Parathyroid adenoma (tissue), 2 donors: Measurements from ENCODE around the gene MANBA.
A peak's percentile ranks its signal among the peaks of the same experiment; 100 is the strongest.
"Not testable (repeated sequence)": the region's sequence is repeated elsewhere in the genome, so short reads cannot be mapped to it uniquely, and the experiment has no call there.

Source experiments
- H2AFZ ChIP-seq: fragments of 300-600 bp; sonication (generic); one replicate; pipeline ENCODE4 v1.7.0; 2017; ENCODE audit warnings: antibody characterized with exemption, mild to moderate bottlenecking
- H3K27ac ChIP-seq: fragments of 300-600 bp; sonication (generic); one replicate; pipeline ENCODE4 v1.7.0; 2017
- H3K27me3 ChIP-seq: fragments of 300-600 bp; sonication (generic); one replicate; pipeline ENCODE4 v1.7.0; 2017; ENCODE audit warnings: low read length; ENCODE audit not compliant: control insufficient read depth, insufficient read depth
- H3K36me3 ChIP-seq: fragments of 300-600 bp; sonication (generic); one replicate; pipeline ENCODE4 v1.7.0; 2017; ENCODE audit warnings: low read length; ENCODE audit not compliant: control insufficient read depth, insufficient read depth
- H3K4me1 ChIP-seq: fragments of 300-600 bp; sonication (generic); one replicate; pipeline ENCODE4 v1.7.0; 2017; ENCODE audit warnings: control low read depth
- H3K4me2 ChIP-seq: fragments of 300-600 bp; sonication (generic); one replicate; pipeline ENCODE4 v1.7.0; 2017; ENCODE audit warnings: low read length
- H3K4me3 ChIP-seq: fragments of 300-600 bp; sonication (generic); one replicate; pipeline ENCODE4 v1.7.0; 2017; ENCODE audit warnings: low read depth, low read length
- H3K79me2 ChIP-seq: fragments of 300-600 bp; sonication (generic); one replicate; pipeline ENCODE4 v1.7.0; 2017; ENCODE audit warnings: control low read depth
- H3K9ac ChIP-seq: fragments of 300-600 bp; sonication (generic); one replicate; pipeline ENCODE4 v1.7.0; 2017; ENCODE audit warnings: mild to moderate bottlenecking
- H3K9me3 ChIP-seq: fragments of 300-600 bp; sonication (generic); one replicate; pipeline ENCODE4 v1.7.0; 2017; ENCODE audit warnings: low read length; ENCODE audit not compliant: control insufficient read depth
- TF ChIP-seq, protein P1 (sequence below): fragments of 300-600 bp; sonication (generic); IDR thresholded peaks from one replicate; pipeline ENCODE4 v1.7.0; 2017; ENCODE audit warnings: antibody characterized with exemption, mild to moderate bottlenecking
- donor health status: primary hyperparathyroidism.

The MANBA gene

DNA sequence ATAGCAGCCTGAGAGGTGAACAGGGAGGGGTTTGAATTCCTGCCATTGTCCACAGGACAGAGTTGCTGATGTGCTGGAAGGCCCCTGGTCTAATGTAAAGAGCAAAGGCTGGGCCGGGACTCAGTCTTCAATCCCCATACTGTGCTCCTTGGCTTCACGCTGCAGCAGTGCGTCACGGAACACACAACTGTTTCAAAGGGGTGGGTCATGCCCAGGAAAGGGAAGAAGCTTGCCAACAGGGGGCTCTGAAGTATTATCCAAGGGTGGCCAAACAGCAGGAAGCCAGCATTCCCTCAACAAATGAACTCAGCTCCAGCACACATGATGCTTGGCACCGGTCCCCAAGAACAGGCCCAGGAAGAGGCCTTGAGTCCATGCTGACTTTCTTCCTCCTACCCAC, 137.1 kb downstream of the MANBA start:
- no peaks in the 10 kb centered on the region for H3K79me2 ChIP-seq
- H3K9ac ChIP-seq, result no peak overlapping the region
- TF ChIP-seq, protein P1, sequence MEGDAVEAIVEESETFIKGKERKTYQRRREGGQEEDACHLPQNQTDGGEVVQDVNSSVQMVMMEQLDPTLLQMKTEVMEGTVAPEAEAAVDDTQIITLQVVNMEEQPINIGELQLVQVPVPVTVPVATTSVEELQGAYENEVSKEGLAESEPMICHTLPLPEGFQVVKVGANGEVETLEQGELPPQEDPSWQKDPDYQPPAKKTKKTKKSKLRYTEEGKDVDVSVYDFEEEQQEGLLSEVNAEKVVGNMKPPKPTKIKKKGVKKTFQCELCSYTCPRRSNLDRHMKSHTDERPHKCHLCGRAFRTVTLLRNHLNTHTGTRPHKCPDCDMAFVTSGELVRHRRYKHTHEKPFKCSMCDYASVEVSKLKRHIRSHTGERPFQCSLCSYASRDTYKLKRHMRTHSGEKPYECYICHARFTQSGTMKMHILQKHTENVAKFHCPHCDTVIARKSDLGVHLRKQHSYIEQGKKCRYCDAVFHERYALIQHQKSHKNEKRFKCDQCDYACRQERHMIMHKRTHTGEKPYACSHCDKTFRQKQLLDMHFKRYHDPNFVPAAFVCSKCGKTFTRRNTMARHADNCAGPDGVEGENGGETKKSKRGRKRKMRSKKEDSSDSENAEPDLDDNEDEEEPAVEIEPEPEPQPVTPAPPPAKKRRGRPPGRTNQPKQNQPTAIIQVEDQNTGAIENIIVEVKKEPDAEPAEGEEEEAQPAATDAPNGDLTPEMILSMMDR, result no peak
- H3K9me3 ChIP-seq, result no peaks in the 10 kb centered on the region
- H3K27me3 ChIP-seq, result no peaks in the 10 kb centered on the region
- H3K4me2 ChIP-seq, result no peak overlapping the region
- no peak overlapping the region for H3K4me3 ChIP-seq
- H3K36me3 ChIP-seq, result no peaks in the 10 kb centered on the region
- H2AFZ ChIP-seq, result no peak overlapping the region
- no peaks in the 10 kb centered on the region for H3K4me1 ChIP-seq
- H3K27ac ChIP-seq, result no peak overlapping the region

DNA sequence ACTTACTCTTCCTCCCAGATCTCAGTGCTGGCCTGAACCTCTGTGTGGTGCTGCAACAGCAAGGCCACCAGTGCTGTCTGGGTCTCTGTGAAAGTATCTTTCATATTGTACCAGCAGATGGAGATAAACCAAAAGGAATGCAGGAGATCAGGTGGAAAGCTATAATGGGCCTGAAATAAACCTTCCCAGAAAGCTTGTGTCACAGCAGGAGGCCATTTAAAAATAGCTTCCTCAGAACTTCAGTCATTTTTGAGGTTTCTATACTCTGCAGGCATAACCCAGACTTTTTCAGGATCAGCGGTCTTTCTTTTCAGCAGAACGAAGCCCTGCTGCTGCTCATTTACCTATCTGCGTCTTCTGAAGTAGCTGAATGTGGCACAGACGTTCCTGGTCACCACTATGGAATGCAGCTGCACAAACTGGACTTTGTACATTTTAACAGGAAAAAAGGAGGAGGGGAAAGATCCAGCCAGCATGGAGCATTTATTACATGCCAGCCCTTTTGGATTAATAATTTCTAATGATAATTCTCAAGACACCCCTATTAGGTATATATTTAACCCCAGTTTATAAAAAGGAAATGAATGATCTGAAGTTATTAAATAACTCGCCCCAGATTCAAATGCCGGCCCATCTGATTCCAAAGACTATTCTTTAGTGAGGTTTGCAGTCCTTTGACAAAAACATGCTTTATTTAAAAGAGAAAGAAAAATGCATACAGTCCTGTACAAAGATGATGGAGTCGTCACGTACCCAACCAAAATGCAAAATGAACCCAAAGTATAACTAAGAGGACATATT, 139.9 kb downstream of the MANBA start:
- H3K79me2 ChIP-seq, result no peaks in the 10 kb centered on the region
- no peaks in the 10 kb centered on the region for H3K4me1 ChIP-seq
- H3K27me3 ChIP-seq, result no peaks in the 10 kb centered on the region
- TF ChIP-seq, protein P1, result peak; percentile 29
- H3K36me3 ChIP-seq, result no peaks in the 10 kb centered on the region
- H2AFZ ChIP-seq, result peak overlapping the region; percentile 74
- peak overlapping the region; percentile 16 for H3K4me2 ChIP-seq
- H3K9me3 ChIP-seq, result no peaks in the 10 kb centered on the region
- no peak overlapping the region for H3K27ac ChIP-seq
- H3K4me3 ChIP-seq, result no peak overlapping the region
- no peak overlapping the region for H3K9ac ChIP-seq

DNA sequence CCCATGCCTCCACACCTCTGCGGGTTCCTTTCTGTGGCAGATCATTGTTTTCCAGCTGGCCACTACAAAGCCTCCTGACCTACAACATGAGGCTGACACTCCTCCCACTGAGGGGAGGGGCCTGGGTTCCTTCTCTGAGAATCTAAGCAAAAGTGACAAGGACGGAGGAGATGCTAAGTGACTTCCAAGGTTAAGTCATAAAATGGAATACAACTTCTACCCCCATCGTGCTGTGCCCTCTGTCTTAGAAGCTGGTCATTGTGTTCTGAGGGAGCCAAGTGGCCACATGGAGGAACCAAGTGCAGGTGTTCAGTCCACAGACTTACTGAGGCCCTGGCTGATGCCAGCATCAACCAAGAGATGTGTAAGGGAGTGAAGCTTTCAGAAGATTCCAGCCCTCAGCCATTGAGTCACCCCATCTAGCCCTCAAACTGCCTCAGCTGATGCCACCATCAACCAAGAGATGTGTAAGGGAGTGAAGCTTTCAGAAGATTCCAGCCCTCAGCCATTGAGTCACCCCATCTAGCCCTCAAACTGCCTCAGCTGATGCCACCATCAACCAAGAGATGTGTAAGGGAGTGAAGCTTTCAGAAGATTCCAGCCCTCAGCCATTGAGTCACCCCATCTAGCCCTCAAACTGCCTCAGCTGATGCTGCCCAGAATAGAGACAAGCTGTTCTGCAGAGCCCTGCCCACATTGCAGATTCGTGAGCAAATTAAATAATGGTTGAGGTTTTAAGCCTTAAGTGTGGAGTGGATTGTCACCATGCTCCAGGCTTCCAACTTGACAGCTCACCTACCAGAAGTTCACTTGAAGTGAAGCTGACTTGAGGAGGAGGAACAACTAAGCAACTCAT, 140.8 kb downstream of the MANBA start:
- H3K9me3 ChIP-seq, H3K27me3 ChIP-seq, H3K4me1 ChIP-seq, H3K79me2 ChIP-seq, H3K4me3 ChIP-seq, H3K36me3 ChIP-seq, H3K9ac ChIP-seq, H3K27ac ChIP-seq, H3K4me2 ChIP-seq: not testable (repeated sequence)
- H2AFZ ChIP-seq, result peak overlapping the region; percentile 25

DNA sequence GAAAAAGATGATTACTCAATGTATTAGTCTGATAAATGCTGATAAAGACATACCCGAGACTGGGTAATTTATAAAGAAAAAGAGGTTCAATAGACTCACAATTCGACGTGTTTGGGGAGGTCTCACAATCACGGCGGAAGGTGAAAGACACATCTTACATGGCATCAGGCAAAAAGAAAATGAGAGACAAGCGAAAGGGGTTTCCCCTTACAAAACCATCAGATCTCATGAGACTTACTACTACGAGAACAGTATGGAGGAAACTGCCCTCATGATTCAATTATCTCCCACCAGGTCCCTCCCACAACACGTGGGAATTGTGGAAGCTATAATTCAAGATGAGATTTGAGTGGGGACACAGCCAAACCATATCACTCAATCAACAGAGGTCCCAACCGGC, 141.7 kb downstream of the MANBA start:
- not testable (repeated sequence) for H3K4me3 ChIP-seq, H3K27me3 ChIP-seq, H3K79me2 ChIP-seq, H3K9me3 ChIP-seq, H3K4me2 ChIP-seq, H3K36me3 ChIP-seq, H3K9ac ChIP-seq, H3K4me1 ChIP-seq, H3K27ac ChIP-seq, H2AFZ ChIP-seq

DNA sequence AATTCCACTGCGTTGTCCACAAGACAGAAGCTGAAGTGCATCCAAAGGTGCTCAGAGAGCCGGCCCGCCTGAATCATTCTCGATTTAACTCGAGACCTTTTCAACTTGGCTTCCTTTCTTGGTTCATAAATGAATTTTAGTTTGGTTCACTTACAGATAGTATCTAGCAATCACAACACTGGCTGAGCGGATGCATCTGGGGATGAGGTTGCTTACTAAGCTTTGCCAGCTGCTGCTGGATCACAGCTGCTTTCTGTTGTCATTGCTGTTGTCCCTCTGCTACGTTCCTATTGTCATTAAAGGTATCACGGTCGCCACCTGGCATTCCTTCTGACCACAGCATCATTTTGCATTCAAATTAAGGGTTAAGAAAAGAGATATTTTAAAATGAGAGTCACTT, 144.1 kb downstream of the MANBA start:
- no peaks in the 10 kb centered on the region for H3K36me3 ChIP-seq
- H2AFZ ChIP-seq, result no peak overlapping the region
- H3K27me3 ChIP-seq, result no peaks in the 10 kb centered on the region
- TF ChIP-seq, protein P1, result no peak
- H3K4me3 ChIP-seq, result no peak overlapping the region
- H3K9ac ChIP-seq, result no peak overlapping the region
- no peak overlapping the region for H3K4me2 ChIP-seq
- H3K79me2 ChIP-seq, result no peaks in the 10 kb centered on the region
- no peaks in the 10 kb centered on the region for H3K9me3 ChIP-seq
- no peak overlapping the region for H3K27ac ChIP-seq
- H3K4me1 ChIP-seq, result no peaks in the 10 kb centered on the region
